ENCODE results near the gene PRSS57. TPM values are rescaled to one million over a fixed set of nuclear protein-coding genes. Genes with fewer than 3 reads are reported as not detected.
A peak's percentile ranks its signal among the peaks of the same experiment; 100 is the strongest.

Gene PRSS57
- total and polyA plus RNA-seq, 2 of the 13 experiments (the other 11 are each of a cell fraction or from before 2014, with no cell fraction given), result 0.12 TPM; not detected in 1

DNA sequence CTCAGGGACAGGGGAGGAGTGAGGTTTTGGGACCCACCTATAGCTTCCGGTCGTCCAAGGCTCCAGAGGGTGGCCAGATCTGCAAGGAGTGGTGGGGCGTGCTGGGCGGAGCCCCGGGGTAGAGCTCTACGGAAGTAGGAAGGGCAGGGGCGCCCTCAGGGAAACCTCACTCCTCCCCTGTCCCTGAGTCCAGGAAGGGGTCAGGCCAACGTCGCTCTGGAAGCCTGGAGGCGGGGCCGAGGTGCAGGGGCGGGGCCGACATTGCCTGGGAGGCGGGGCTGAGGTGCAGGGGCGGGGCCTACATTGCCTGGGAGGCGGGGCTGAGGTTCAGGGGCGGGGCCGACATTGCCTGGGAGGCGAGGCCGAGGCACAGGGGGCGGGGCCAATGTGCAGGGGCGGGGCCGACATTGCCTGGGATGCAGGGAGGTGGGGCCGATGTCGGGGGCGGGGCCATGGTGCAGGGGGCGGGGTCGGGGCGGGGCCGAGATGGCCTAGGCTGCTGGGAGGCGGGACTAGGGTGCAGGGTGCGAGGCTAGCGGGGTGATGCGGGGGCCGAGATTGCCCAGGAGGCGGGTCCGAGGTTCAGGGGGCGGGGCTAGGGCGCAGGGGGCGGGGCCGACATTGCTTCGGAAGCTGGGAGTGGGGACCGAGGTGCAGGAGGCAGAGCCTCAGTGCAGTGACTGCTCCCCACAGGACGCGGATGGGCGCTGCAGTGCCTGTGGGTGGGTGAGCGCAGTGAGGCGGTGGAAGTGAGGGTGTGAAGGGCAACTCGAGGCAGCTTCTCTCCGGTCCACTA, 8.6 kb upstream of the PRSS57 start (continued):
- no peak for TF ChIP-seq ZNF605 (CRISPR knock-in tag; IDR thresholded peaks at IDR 0.05)
- TF ChIP-seq GPN1 (CRISPR knock-in tag; IDR thresholded peaks at IDR 0.05; ENCODE audit: borderline replicate concordance), result no peak
- no peak for TF ChIP-seq EEA1 (CRISPR knock-in tag; IDR thresholded peaks at IDR 0.05; ENCODE audit: borderline replicate concordance)
- peak; percentile 50; the same call in 1 of the 2 replicates for TF ChIP-seq ZNF543 (CRISPR knock-in tag; IDR thresholded peaks at IDR 0.05)
- no peak for TF ChIP-seq ZNF484 (CRISPR knock-in tag; IDR thresholded peaks at IDR 0.05; ENCODE audit: borderline replicate concordance, low read depth)
- no peak for TF ChIP-seq NFIB (CRISPR knock-in tag; IDR thresholded peaks at IDR 0.05; ENCODE audit: borderline replicate concordance)
- TF ChIP-seq MAZ (IDR thresholded peaks at IDR 0.05; ENCODE audit: borderline replicate concordance, low read depth, low read length), result peak; percentile 61
- TF ChIP-seq MAZ (CRISPR knock-in tag; IDR thresholded peaks at IDR 0.05; ENCODE audit: low read depth), result peak; percentile 3
- peak; percentile 32; the same call in 1 of the 2 replicates for TF ChIP-seq HNF4A (CRISPR knock-in tag; IDR thresholded peaks at IDR 0.05)
- TF ChIP-seq, protein P1, sequence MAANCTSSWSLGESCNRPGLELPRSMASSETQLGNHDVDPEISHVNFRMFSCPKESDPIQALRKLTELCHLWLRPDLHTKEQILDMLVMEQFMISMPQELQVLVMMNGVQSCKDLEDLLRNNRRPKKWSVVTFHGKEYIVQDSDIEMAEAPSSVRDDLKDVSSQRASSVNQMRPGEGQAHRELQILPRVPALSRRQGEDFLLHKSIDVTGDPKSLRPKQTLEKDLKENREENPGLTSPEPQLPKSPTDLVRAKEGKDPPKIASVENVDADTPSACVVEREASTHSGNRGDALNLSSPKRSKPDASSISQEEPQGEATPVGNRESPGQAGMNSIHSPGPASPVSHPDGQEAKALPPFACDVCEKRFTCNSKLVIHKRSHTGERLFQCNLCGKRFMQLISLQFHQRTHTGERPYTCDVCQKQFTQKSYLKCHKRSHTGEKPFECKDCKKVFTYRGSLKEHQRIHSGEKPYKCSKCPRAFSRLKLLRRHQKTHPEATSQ (CRISPR knock-in tag; IDR thresholded peaks at IDR 0.05; ENCODE audit: borderline replicate concordance), result no peak
- TF ChIP-seq, protein P2, sequence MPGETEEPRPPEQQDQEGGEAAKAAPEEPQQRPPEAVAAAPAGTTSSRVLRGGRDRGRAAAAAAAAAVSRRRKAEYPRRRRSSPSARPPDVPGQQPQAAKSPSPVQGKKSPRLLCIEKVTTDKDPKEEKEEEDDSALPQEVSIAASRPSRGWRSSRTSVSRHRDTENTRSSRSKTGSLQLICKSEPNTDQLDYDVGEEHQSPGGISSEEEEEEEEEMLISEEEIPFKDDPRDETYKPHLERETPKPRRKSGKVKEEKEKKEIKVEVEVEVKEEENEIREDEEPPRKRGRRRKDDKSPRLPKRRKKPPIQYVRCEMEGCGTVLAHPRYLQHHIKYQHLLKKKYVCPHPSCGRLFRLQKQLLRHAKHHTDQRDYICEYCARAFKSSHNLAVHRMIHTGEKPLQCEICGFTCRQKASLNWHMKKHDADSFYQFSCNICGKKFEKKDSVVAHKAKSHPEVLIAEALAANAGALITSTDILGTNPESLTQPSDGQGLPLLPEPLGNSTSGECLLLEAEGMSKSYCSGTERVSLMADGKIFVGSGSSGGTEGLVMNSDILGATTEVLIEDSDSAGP (CRISPR knock-in tag; IDR thresholded peaks at IDR 0.05; ENCODE audit: borderline replicate concordance), result peak; percentile 46
- no peak for TF ChIP-seq HHEX (CRISPR knock-in tag; IDR thresholded peaks at IDR 0.05)
- TF ChIP-seq, protein P3, sequence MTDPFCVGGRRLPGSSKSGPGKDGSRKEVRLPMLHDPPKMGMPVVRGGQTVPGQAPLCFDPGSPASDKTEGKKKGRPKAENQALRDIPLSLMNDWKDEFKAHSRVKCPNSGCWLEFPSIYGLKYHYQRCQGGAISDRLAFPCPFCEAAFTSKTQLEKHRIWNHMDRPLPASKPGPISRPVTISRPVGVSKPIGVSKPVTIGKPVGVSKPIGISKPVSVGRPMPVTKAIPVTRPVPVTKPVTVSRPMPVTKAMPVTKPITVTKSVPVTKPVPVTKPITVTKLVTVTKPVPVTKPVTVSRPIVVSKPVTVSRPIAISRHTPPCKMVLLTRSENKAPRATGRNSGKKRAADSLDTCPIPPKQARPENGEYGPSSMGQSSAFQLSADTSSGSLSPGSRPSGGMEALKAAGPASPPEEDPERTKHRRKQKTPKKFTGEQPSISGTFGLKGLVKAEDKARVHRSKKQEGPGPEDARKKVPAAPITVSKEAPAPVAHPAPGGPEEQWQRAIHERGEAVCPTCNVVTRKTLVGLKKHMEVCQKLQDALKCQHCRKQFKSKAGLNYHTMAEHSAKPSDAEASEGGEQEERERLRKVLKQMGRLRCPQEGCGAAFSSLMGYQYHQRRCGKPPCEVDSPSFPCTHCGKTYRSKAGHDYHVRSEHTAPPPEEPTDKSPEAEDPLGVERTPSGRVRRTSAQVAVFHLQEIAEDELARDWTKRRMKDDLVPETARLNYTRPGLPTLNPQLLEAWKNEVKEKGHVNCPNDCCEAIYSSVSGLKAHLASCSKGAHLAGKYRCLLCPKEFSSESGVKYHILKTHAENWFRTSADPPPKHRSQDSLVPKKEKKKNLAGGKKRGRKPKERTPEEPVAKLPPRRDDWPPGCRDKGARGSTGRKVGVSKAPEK (CRISPR knock-in tag; IDR thresholded peaks at IDR 0.05; ENCODE audit: borderline replicate concordance), result no peak
- TF ChIP-seq ZNF546 (CRISPR knock-in tag; conservative IDR thresholded peaks at IDR 0.05), result no peak
- TF ChIP-seq THAP11 (CRISPR knock-in tag; IDR thresholded peaks at IDR 0.05), result peak; percentile 38
- peak; percentile 13; the same call in 1 of the 2 replicates for TF ChIP-seq ZBTB38 (CRISPR knock-in tag; IDR thresholded peaks at IDR 0.05)
- peak; percentile 79 for TF ChIP-seq GABPB1 (CRISPR knock-in tag; IDR thresholded peaks at IDR 0.05)
- TF ChIP-seq ZSCAN31 (CRISPR knock-in tag; IDR thresholded peaks at IDR 0.05; ENCODE audit: low read depth), result no peak
- no peak for TF ChIP-seq KLF15 (CRISPR knock-in tag; IDR thresholded peaks at IDR 0.05; ENCODE audit: borderline replicate concordance)

Measured in HepG2 (cell line).